Measurements from ENCODE around the gene CSF3.

Gene CSF3

DNA sequence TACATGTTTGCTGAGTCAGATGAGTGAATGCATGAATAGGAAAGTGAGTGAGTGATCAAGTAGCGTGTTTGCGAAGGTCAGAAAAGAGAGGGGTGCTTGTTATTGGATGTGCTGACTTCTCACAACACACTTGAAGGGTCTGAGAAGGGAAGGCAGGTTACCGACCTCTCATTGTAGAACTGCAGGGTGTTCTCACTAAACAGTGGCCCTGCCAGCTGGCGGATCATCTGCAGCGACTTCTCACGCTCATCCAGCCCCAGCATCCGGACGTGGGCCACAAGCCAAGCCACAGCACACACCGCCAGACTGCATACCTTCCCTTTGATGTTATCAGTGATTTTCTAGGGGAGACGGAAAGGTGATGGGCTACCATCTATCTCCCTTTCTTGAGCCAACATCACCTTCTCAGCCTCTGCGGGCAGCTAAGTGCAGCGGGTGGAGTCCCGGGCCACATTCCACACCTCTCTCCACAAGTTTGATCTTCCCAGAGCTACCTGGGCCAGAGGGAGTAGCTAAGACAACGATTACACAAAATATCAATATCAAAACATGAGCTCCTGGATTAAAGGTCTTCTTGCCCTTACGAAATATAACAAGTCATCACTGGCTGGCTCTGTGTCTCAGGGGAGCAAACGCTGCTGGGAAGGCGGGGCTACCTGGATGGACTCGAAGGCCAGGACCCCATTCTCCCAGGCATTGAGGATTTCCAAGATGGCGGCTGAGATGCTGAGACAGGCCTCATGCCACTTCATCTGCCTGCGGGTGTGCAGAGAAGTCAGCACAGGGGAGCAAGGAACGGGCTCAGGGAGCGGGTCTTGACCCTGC is 11.0 kb downstream of the CSF3 start:
- H3K4me1 ChIP-seq (ENCODE audit: low read depth, poor library complexity, severe bottlenecking), result peaks cover 8% of the 10 kb centered on the region

DNA sequence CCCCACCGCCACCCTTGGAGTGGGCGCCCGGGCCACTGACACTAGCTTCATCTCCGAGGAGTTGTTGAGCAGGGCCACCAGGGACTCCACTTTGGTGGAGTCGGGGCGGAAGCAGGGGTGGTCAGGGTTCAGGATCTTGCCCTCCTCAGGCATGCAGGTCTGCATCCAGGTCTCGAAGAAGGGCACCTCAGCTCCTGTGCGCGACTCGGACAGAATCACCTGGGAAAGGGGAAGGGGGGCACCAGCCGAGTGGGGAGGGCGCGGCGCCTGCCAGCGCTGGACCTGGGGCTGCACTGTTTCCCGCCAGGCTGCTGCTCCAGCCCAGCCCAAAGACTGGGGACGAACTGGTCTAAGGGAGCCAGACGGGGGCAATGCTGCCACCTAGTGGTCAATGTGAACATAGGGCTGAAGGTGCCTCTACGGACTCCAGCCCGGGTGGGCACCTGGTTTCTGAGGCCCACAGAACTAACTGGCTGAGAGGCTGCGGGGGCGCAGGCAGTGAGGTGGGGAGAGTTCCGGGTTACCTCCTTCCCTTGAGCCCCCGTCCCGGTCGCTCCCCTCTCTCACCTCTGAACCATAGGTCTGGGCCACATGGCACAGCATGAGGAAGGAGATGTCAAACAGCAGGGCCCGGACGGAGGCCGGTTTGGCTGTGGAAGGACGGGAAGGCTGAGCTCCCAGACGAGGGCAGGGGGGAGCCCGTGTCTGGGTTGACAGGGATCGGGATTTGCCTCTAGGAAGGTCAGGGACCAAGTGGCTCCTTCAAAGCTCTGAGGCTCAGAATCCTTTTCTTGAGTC is 11.8 kb downstream of the CSF3 start:
- Histone ChIP-seq H3K27ac (no peak overlapping the region), H3K36me3 (ENCODE audit: insufficient read depth) (no peaks in the 10 kb centered on the region), H3K9ac (no peak overlapping the region), H3K4me3 (IDR thresholded peaks at IDR 0.05; ENCODE audit: insufficient read depth, low read depth, low read length) (no peak overlapping the region), H3K4me2 (no peak overlapping the region), H3K79me2 (ENCODE audit: insufficient read depth, low read depth) (no peaks in the 10 kb centered on the region), H2AFZ (ENCODE audit: low read depth) (peak overlapping the region; percentile 4; the same call in 1 of the 2 replicates), H3K4me1 (ENCODE audit: low read depth, poor library complexity, severe bottlenecking) (peaks cover 8% of the 10 kb centered on the region), H4K20me1 (ENCODE audit: insufficient read depth) (no peaks in the 10 kb centered on the region), H3K27me3 (ENCODE audit: insufficient read depth, low read depth) (no peaks in the 10 kb centered on the region)
- TF ChIP-seq, protein P1, sequence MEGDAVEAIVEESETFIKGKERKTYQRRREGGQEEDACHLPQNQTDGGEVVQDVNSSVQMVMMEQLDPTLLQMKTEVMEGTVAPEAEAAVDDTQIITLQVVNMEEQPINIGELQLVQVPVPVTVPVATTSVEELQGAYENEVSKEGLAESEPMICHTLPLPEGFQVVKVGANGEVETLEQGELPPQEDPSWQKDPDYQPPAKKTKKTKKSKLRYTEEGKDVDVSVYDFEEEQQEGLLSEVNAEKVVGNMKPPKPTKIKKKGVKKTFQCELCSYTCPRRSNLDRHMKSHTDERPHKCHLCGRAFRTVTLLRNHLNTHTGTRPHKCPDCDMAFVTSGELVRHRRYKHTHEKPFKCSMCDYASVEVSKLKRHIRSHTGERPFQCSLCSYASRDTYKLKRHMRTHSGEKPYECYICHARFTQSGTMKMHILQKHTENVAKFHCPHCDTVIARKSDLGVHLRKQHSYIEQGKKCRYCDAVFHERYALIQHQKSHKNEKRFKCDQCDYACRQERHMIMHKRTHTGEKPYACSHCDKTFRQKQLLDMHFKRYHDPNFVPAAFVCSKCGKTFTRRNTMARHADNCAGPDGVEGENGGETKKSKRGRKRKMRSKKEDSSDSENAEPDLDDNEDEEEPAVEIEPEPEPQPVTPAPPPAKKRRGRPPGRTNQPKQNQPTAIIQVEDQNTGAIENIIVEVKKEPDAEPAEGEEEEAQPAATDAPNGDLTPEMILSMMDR (conservative IDR thresholded peaks at IDR 0.05; ENCODE audit: low read depth, low read length), result peak; percentile 94

More for the DNA sequence above, 11.0 kb downstream of the CSF3 start:
- Histone ChIP-seq H3K4me2 (no peak overlapping the region), H3K4me3 (IDR thresholded peaks at IDR 0.05; ENCODE audit: insufficient read depth, low read depth, low read length) (no peak overlapping the region), H2AFZ (ENCODE audit: low read depth) (peak overlapping the region; percentile 4; the same call in 1 of the 2 replicates), H4K20me1 (ENCODE audit: insufficient read depth) (no peaks in the 10 kb centered on the region), H3K36me3 (ENCODE audit: insufficient read depth) (no peaks in the 10 kb centered on the region), H3K27ac (no peak overlapping the region), H3K27me3 (ENCODE audit: insufficient read depth, low read depth) (no peaks in the 10 kb centered on the region), H3K9ac (no peak overlapping the region), H3K79me2 (ENCODE audit: insufficient read depth, low read depth) (no peaks in the 10 kb centered on the region)
- TF ChIP-seq, protein P1 (conservative IDR thresholded peaks at IDR 0.05; ENCODE audit: low read depth, low read length), result no peak

DNA sequence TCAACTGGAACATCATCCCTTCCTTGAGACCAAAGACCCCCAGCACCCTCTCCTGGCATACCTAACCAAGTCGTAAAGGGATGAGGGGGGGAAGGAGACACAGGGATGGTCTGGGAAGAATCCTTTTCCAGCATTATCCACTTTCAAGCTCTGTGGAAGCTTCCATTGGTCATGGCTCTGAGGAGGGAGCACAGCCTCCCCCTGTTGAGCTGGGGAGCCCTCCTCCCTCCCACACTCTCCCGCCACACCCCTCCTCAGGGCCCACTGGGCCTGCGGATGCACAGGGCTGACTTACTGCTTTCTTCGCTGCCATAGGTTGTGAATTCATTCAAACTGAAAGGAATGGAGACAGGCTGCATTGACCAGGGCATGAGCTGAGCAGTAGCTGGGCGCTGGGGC is 12.4 kb downstream of the CSF3 start:
- Histone ChIP-seq H3K27ac (no peak overlapping the region), H3K4me2 (no peak overlapping the region), H3K79me2 (ENCODE audit: insufficient read depth, low read depth) (no peaks in the 10 kb centered on the region), H3K4me3 (IDR thresholded peaks at IDR 0.05; ENCODE audit: insufficient read depth, low read depth, low read length) (no peak overlapping the region), H3K27me3 (ENCODE audit: insufficient read depth, low read depth) (no peaks in the 10 kb centered on the region), H4K20me1 (ENCODE audit: insufficient read depth) (no peaks in the 10 kb centered on the region), H3K4me1 (ENCODE audit: low read depth, poor library complexity, severe bottlenecking) (peaks cover 8% of the 10 kb centered on the region), H3K9ac (no peak overlapping the region), H3K36me3 (ENCODE audit: insufficient read depth) (no peaks in the 10 kb centered on the region), H2AFZ (ENCODE audit: low read depth) (peak overlapping the region; percentile 4; the same call in 1 of the 2 replicates)
- TF ChIP-seq, protein P1 (conservative IDR thresholded peaks at IDR 0.05; ENCODE audit: low read depth, low read length), result no peak

DNA sequence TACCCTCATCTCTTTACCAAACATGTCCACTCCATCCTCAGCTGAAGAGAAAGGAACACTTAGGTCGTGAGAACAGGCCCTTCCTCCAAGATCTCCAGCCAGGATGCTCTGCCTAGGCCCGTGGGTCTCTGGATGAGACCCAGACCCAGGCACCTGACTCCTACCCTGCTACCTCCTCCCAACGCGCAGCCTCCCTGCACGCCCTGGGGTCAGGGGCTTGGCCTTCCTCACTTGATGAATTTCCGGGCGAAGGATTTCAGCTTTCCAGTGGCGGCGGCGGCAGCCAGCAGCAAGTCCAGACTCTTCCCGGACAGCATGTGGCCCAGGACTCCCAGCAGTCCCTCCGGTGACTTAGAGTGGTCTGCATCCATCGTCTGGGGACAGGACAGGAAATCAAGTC is 13.4 kb downstream of the CSF3 start:
- H3K9ac ChIP-seq, result no peak overlapping the region
- H4K20me1 ChIP-seq (ENCODE audit: insufficient read depth), result no peaks in the 10 kb centered on the region
- H3K27me3 ChIP-seq (ENCODE audit: insufficient read depth, low read depth), result no peaks in the 10 kb centered on the region
- H2AFZ ChIP-seq (ENCODE audit: low read depth), result no peak overlapping the region
- H3K79me2 ChIP-seq (ENCODE audit: insufficient read depth, low read depth), result no peaks in the 10 kb centered on the region
- H3K36me3 ChIP-seq (ENCODE audit: insufficient read depth), result no peaks in the 10 kb centered on the region
- H3K4me2 ChIP-seq, result no peak overlapping the region
- H3K4me3 ChIP-seq (IDR thresholded peaks at IDR 0.05; ENCODE audit: insufficient read depth, low read depth, low read length), result no peak overlapping the region
- H3K27ac ChIP-seq, result no peak overlapping the region
- peaks cover 8% of the 10 kb centered on the region for H3K4me1 ChIP-seq (ENCODE audit: low read depth, poor library complexity, severe bottlenecking)
- TF ChIP-seq, protein P1 (conservative IDR thresholded peaks at IDR 0.05; ENCODE audit: low read depth, low read length), result no peak

Measured in KMS-11 (cell line).